GM18526 (cell line): ENCODE results near the gene LRRC28.

Source experiments
- POLR2A ChIP-seq: IDR thresholded peaks from 3 replicates; pipeline ENCODE4 v1.6.1; 2011; ENCODE audit not compliant: insufficient read length; ENCODE audit errors: extremely low read depth

LRRC28 gene

GRCh38 chr15:99341786-99342185 is 90.5 kb downstream of the LRRC28 start:
- TF ChIP-seq POLR2A: no peak

GRCh38 chr15:99343208-99343607 is 91.9 kb downstream of the LRRC28 start:
- no peak for TF ChIP-seq POLR2A

- no peak for TF ChIP-seq POLR2A
Measured at GRCh38 chr15:99343881-99344551, 92.7 kb downstream of the LRRC28 start.

GRCh38 chr15:99344639-99345038 is 93.4 kb downstream of the LRRC28 start:
- TF ChIP-seq POLR2A: no peak

- no peak for TF ChIP-seq POLR2A
Measured at GRCh38 chr15:99345242-99345641, 94.0 kb downstream of the LRRC28 start.

GRCh38 chr15:99345832-99346462 is 94.7 kb downstream of the LRRC28 start:
- no peak for TF ChIP-seq POLR2A

GRCh38 chr15:99347574-99347973 is 96.3 kb downstream of the LRRC28 start:
- no peak for TF ChIP-seq POLR2A

GRCh38 chr15:99348412-99348811 is 97.1 kb downstream of the LRRC28 start:
- TF ChIP-seq POLR2A: no peak

- no peak for TF ChIP-seq POLR2A
Measured at GRCh38 chr15:99350408-99350807, 99.1 kb downstream of the LRRC28 start.

GRCh38 chr15:99359769-99360168 is 108.5 kb downstream of the LRRC28 start:
- no peak for TF ChIP-seq POLR2A

GRCh38 chr15:99361545-99362185 is 110.4 kb downstream of the LRRC28 start:
- no peak for TF ChIP-seq POLR2A

- no peak for TF ChIP-seq POLR2A
Measured at GRCh38 chr15:99365242-99365641, 114.0 kb downstream of the LRRC28 start.

GRCh38 chr15:99366013-99366412 is 114.7 kb downstream of the LRRC28 start:
- TF ChIP-seq POLR2A: no peak

- TF ChIP-seq POLR2A: no peak
Measured at GRCh38 chr15:99368743-99369142, 117.5 kb downstream of the LRRC28 start.

GRCh38 chr15:99369196-99369595 is 117.9 kb downstream of the LRRC28 start:
- TF ChIP-seq POLR2A: no peak

- TF ChIP-seq POLR2A: no peak
Measured at GRCh38 chr15:99371180-99372103, 120.2 kb downstream of the LRRC28 start.
